ACC112 (cell line): Measurements from ENCODE around the gene CYP2A6.
"Not testable (repeated sequence)": the region's sequence is repeated elsewhere in the genome, so short reads cannot be mapped to it uniquely, and the experiment has no call there.

Experiments
- H2AFZ ChIP-seq: fragments of 200-600 bp; sonication (generic); one replicate; pipeline ENCODE4 v1.6.0; 2017; ENCODE audit warnings: antibody characterized with exemption, low read length; ENCODE audit not compliant: unreplicated experiment
- H3K27ac ChIP-seq: fragments of 200-600 bp; sonication (generic); 2 replicates; pipeline ENCODE4 v1.5.1; 2014; ENCODE audit warnings: low read depth, mild to moderate bottlenecking, antibody characterized with exemption, low read length, moderate library complexity
- H3K27me3 ChIP-seq: fragments of 200-600 bp; sonication (generic); 2 replicates; pipeline ENCODE4 v1.6.1; 2014; ENCODE audit warnings: mild to moderate bottlenecking, antibody characterized with exemption, low read length, moderate library complexity, mixed read lengths; ENCODE audit not compliant: insufficient read depth
- H3K36me3 ChIP-seq: fragments of 200-600 bp; sonication (generic); 2 replicates; pipeline ENCODE4 v1.6.1; 2016; ENCODE audit warnings: mild to moderate bottlenecking, antibody characterized with exemption, low read length, moderate library complexity, mixed read lengths; ENCODE audit not compliant: insufficient read depth
- H3K4me1 ChIP-seq: fragments of 200-600 bp; sonication (generic); one replicate; pipeline ENCODE4 v1.6.1; 2016; ENCODE audit warnings: low read length, mixed read lengths; ENCODE audit not compliant: insufficient read depth, unreplicated experiment, control insufficient read depth
- H3K4me3 ChIP-seq: fragments of 200-600 bp; sonication (generic); 2 replicates; pipeline ENCODE4 v1.5.1; 2014; ENCODE audit warnings: mild to moderate bottlenecking, low read depth, low read length
- H3K79me2 ChIP-seq: fragments of 200-600 bp; sonication (generic); one replicate; pipeline ENCODE4 v1.6.0; 2016; ENCODE audit warnings: low read length; ENCODE audit not compliant: control insufficient read depth, unreplicated experiment, insufficient read depth

The CYP2A6 gene

GRCh38 chr19:40875526-40875951, 25.3 kb upstream of the CYP2A6 start:
- H2AFZ ChIP-seq, H3K27ac ChIP-seq, H3K4me3 ChIP-seq, H3K4me1 ChIP-seq, H3K79me2 ChIP-seq, H3K36me3 ChIP-seq: not testable (repeated sequence)
- H3K27me3 ChIP-seq, result peaks cover 17% of the 10 kb centered on the region

- peaks cover 17% of the 10 kb centered on the region for H3K27me3 ChIP-seq
- not testable (repeated sequence) for H3K36me3 ChIP-seq, H3K4me3 ChIP-seq, H3K4me1 ChIP-seq, H3K79me2 ChIP-seq, H3K27ac ChIP-seq, H2AFZ ChIP-seq
Observed at GRCh38 chr19:40874874-40875273, 24.6 kb upstream of the CYP2A6 start.

- H3K27me3 ChIP-seq, result peaks cover 17% of the 10 kb centered on the region
- not testable (repeated sequence) for H3K27ac ChIP-seq, H3K4me1 ChIP-seq, H2AFZ ChIP-seq, H3K36me3 ChIP-seq, H3K4me3 ChIP-seq, H3K79me2 ChIP-seq
Observed at GRCh38 chr19:40873873-40874272, 23.6 kb upstream of the CYP2A6 start.

- H3K79me2 ChIP-seq, result no peaks in the 10 kb centered on the region
- no peak overlapping the region for H3K27ac ChIP-seq
- peaks cover 20% of the 10 kb centered on the region for H3K27me3 ChIP-seq
- no peak overlapping the region for H2AFZ ChIP-seq
- no peaks in the 10 kb centered on the region for H3K4me1 ChIP-seq
- H3K4me3 ChIP-seq, result no peak overlapping the region
- H3K36me3 ChIP-seq, result no peaks in the 10 kb centered on the region
Observed at GRCh38 chr19:40872209-40872608, 22.0 kb upstream of the CYP2A6 start.

DNA sequence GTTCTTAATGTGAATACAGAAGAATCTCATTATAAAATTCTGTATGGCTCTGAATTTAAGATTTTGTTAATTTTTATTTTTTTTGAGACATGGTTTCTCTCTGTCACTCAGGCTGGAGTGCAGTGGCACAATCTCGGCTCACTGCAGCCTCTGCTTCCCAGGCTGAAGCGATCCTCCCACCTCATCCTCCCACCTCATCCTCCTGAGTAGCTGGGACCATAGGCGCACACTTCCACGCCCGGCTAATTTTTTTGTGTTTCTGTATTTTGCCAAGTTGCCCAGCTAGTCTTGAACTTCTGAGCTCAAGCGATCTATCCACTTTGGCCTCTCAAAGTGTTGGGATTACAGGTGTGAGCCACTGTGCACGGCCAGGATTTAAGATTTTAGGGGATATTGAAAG, 17.5 kb upstream of the CYP2A6 start:
- Histone ChIP-seq H3K27me3 (peaks cover 3% of the 10 kb centered on the region; the same call in 1 of the 2 replicates), H2AFZ (no peak overlapping the region), H3K27ac (no peak overlapping the region), H3K4me1 (no peaks in the 10 kb centered on the region), H3K36me3 (no peaks in the 10 kb centered on the region), H3K79me2 (no peaks in the 10 kb centered on the region), H3K4me3 (no peak overlapping the region)

DNA sequence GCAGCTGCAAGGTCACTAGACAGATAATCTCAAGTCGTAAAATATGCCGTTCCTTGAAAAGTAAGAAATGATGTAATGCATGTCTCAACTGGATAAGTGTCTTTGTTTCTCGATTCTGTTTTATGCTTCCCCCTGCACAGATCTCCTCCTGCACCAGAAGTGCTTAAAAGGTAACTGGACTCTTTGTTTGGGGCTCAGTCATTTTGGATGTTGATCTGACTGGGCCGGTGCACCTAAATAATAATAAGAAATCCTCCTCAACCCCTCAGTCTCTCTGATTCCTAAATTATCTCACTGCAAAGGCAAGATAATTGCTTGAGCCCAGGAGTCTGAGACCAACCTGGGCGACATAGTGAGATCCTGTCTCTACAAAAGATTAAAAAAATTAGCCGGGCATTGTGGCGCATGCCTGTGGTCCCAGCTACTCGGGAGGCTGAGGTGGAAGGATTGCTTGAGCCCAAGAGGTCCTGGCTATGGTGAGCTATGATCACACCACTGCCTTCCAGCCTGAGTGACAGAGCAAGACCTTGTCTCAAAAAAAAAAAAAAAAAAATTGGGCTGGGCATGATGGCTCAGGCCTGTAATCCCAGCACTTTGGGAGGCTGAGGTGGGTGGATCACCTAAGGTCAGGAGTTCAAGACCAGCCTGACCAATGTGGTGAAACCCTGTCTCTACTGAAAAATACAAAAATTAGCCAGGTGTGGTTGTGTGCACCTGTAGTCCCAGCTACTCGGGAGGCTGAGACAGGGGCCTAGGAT, 14.7 kb upstream of the CYP2A6 start:
- H3K27ac ChIP-seq, H2AFZ ChIP-seq, H3K36me3 ChIP-seq, H3K4me1 ChIP-seq, H3K4me3 ChIP-seq, H3K79me2 ChIP-seq, H3K27me3 ChIP-seq: not testable (repeated sequence)

- Histone ChIP-seq H2AFZ (no peak overlapping the region), H3K4me3 (no peak overlapping the region), H3K36me3 (no peaks in the 10 kb centered on the region), H3K27me3 (peaks cover 4% of the 10 kb centered on the region; the same call in 1 of the 2 replicates), H3K4me1 (no peaks in the 10 kb centered on the region), H3K27ac (no peak overlapping the region), H3K79me2 (no peaks in the 10 kb centered on the region)
Observed at GRCh38 chr19:40862785-40863184, 12.5 kb upstream of the CYP2A6 start.

DNA sequence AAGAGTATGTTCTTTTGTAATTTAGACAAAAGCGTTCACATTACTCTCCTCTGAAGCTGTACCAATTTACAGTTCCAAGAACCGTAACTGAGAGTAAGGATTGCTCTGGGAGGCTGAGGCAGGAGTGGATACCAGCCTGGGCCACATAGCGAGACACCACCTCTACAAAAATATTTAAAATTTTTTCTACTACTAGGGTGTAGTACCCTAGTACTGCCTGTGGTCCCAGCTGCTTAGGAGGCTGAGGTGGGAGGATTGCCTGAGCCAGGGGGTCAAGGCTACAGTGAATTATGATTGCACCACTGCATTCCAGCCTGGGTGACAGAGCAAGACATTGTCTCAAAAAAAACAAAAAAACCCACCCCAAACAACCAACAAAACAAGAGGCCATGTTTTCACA, 12.1 kb upstream of the CYP2A6 start:
- Histone ChIP-seq H3K4me1 (no peaks in the 10 kb centered on the region), H3K4me3 (no peak overlapping the region), H3K79me2 (no peaks in the 10 kb centered on the region), H3K27ac (no peak overlapping the region), H3K27me3 (peaks cover 3% of the 10 kb centered on the region; the same call in 1 of the 2 replicates), H3K36me3 (no peaks in the 10 kb centered on the region), H2AFZ (no peak overlapping the region)

GRCh38 chr19:40858109-40858508, 7.9 kb upstream of the CYP2A6 start:
- Histone ChIP-seq H3K4me1 (no peaks in the 10 kb centered on the region), H2AFZ (no peak overlapping the region), H3K27me3 (peaks cover 3% of the 10 kb centered on the region; the same call in 1 of the 2 replicates), H3K27ac (no peak overlapping the region), H3K4me3 (no peak overlapping the region), H3K36me3 (no peaks in the 10 kb centered on the region), H3K79me2 (no peaks in the 10 kb centered on the region)

- H3K36me3 ChIP-seq, H2AFZ ChIP-seq, H3K79me2 ChIP-seq, H3K4me1 ChIP-seq, H3K4me3 ChIP-seq, H3K27ac ChIP-seq: not testable (repeated sequence)
- H3K27me3 ChIP-seq, result peaks cover 11% of the 10 kb centered on the region; the same call in 1 of the 2 replicates
Observed at GRCh38 chr19:40852467-40853152, 2.4 kb upstream of the CYP2A6 start.

GRCh38 chr19:40846722-40847121, 3.5 kb downstream of the CYP2A6 start:
- not testable (repeated sequence) for H2AFZ ChIP-seq, H3K79me2 ChIP-seq, H3K36me3 ChIP-seq, H3K4me1 ChIP-seq, H3K27ac ChIP-seq, H3K4me3 ChIP-seq
- peaks cover 11% of the 10 kb centered on the region; the same call in 1 of the 2 replicates for H3K27me3 ChIP-seq
